ENCODE measurements around the gene VASN. TPM values are rescaled to one million over a fixed set of nuclear protein-coding genes. Genes with fewer than 3 reads are reported as not detected.

Gene VASN
- total and polyA plus RNA-seq, 10 of the 15 experiments (the other 5 are each of a cell fraction or from before 2014, with no cell fraction given), result 0.02 to 0.19 (median 0.14) TPM; not detected in 6

- Histone ChIP-seq H3K9ac (ENCODE audit: control insufficient read depth, insufficient read depth, low read length) (no peak overlapping the region), H3K36me3 (ENCODE audit: control insufficient read depth in 2 of 2, insufficient read depth in 2 of 2, low read length in 1 of 2) (peaks cover 0 to 18% of the 10 kb centered on the region in 2 experiments; a peak in 3 of 4 replicates), H3K4me3 (no peak overlapping the region), H2AFZ (ENCODE audit: control insufficient read depth, low read depth, low read length) (no peak overlapping the region), H3K27ac (ENCODE audit: control insufficient read depth, insufficient read depth) (no peak overlapping the region), H3K79me2 (ENCODE audit: control insufficient read depth, insufficient read depth, low read length) (no peaks in the 10 kb centered on the region), H3K9me3 (replicated peaks; ENCODE audit: control insufficient read depth, insufficient read depth, low read length) (no peaks in the 10 kb centered on the region), H3K4me1 (ENCODE audit: control insufficient read depth, insufficient read depth, low read length) (no peaks in the 10 kb centered on the region), H3K4me2 (ENCODE audit: control insufficient read depth, insufficient read depth) (no peak overlapping the region), H3K27me3 (replicated peaks in 1 of 2; ENCODE audit: control insufficient read depth in 2 of 2, insufficient read depth in 2 of 2, low read length in 1 of 2) (no peaks in the 10 kb centered on the region), H4K20me1 (ENCODE audit: control insufficient read depth, insufficient read depth) (no peaks in the 10 kb centered on the region)
- RAD21 ChIA-PET (ENCODE audit: unreplicated experiment), result no interaction called here
- in situ Hi-C loops (cut with MboI), result no loop called here
- POLR2A ChIA-PET, result no interaction called here
- DNase-seq (ENCODE audit: low read depth, low spot score) (no peak), ATAC-seq (no peak), FAIRE-seq (no peak)
- no TSS peak for BruUV-seq (replicated peaks)
- intact Hi-C loops (cut with micrococcal nuclease; ENCODE audit: unreplicated experiment), result loop anchor here (10.0 kb wide), 1 partner anchor 132 kb away; no protein-coding TSS in a partner anchor
- CTCF ChIA-PET, result no interaction called here
- SMC1A ChIA-PET (ENCODE audit: uncharacterized antibody, unreplicated experiment), result no interaction called here
- WGBS (ENCODE audit: insufficient coverage, insufficient replicate concordance, low lambda C conversion rate, missing lambda C conversion rate), result 91% methylated on average over 34 of the region's 41 CpGs
- no peak for TF ChIP-seq ZNF217 (IDR thresholded peaks at IDR 0.05)
- no peak for TF ChIP-seq EP300 (IDR thresholded peaks at IDR 0.05; ENCODE audit: borderline replicate concordance in 1 of 2, control insufficient read depth in 1 of 2, low read depth in 2 of 2, low read length in 2 of 2)
- no peak for TF ChIP-seq RUNX3 (IDR thresholded peaks at IDR 0.05; ENCODE audit: low read length)
- no peak for TF ChIP-seq ESRRA (IDR thresholded peaks at IDR 0.05; ENCODE audit: low read length)
- no peak for TF ChIP-seq HCFC1 (IDR thresholded peaks at IDR 0.05; ENCODE audit: low read length)
- no peak for TF ChIP-seq HDAC2 (IDR thresholded peaks at IDR 0.05)
- TF ChIP-seq ZBED1 (IDR thresholded peaks at IDR 0.05; ENCODE audit: borderline replicate concordance), result no peak
- no peak for TF ChIP-seq ETV6 (conservative IDR thresholded peaks at IDR 0.05 in 1 of 2, IDR thresholded peaks at IDR 0.05 in 1 of 2; ENCODE audit: borderline replicate concordance in 1 of 2, low read depth in 1 of 2)
- no peak for TF ChIP-seq CBFB (IDR thresholded peaks at IDR 0.05; ENCODE audit: low read depth)
- no peak for TF ChIP-seq SPI1 (IDR thresholded peaks at IDR 0.05; ENCODE audit: borderline replicate concordance, insufficient read depth, low read depth, low read length)
- no peak for TF ChIP-seq EGR1 (IDR thresholded peaks at IDR 0.05; ENCODE audit: borderline replicate concordance in 1 of 2, low read depth in 2 of 2, low read length in 2 of 2)
- no peak for TF ChIP-seq IRF3 (IDR thresholded peaks at IDR 0.05)
- TF ChIP-seq CEBPZ (IDR thresholded peaks at IDR 0.05; ENCODE audit: low read depth, low read length), result no peak
- no peak for TF ChIP-seq CREB1 (IDR thresholded peaks at IDR 0.05; ENCODE audit: low read depth)
- TF ChIP-seq GATAD2B (conservative IDR thresholded peaks at IDR 0.05; ENCODE audit: low read depth), result no peak
- no peak for TF ChIP-seq NFIC (IDR thresholded peaks at IDR 0.05; ENCODE audit: low read depth, low read length)
- no peak for TF ChIP-seq NFYB (IDR thresholded peaks at IDR 0.05; ENCODE audit: insufficient read depth, low read depth, low read length)
- no peak for TF ChIP-seq YBX1 (IDR thresholded peaks at IDR 0.05)
- no peak for TF ChIP-seq RELB (IDR thresholded peaks at IDR 0.05; ENCODE audit: low read depth)
These were observed 34.7 kb upstream of the VASN start for GRCh38 chr16:4336701-4337539.

Measured in GM12878 (cell line).